HepG2 (cell line): ENCODE data around the gene IQCN. TPM values are rescaled to one million over a fixed set of nuclear protein-coding genes. Genes with fewer than 3 reads are reported as not detected.

Experiments used
- CBFB ChIP-seq: sonication (generic); formaldehyde crosslinking; IDR thresholded peaks from 2 replicates; pipeline ENCODE4 v1.4.0; 2020; ENCODE audit warnings: missing genetic modification reagents
- DR1 ChIP-seq: sonication (generic); formaldehyde crosslinking; IDR thresholded peaks from 2 replicates; pipeline ENCODE4 v1.8.0; 2021; ENCODE audit warnings: mild to moderate bottlenecking, missing genetic modification reagents, inconsistent platforms
- ELF3 ChIP-seq: IDR thresholded peaks from 2 replicates; pipeline ENCODE4 v1.6.1; 2016; ENCODE audit warnings: missing genetic modification reagents, missing compliant biosample characterization
- ISL2 ChIP-seq: sonication (generic); formaldehyde crosslinking; IDR thresholded peaks from 2 replicates; pipeline ENCODE4 v1.5.0; 2020; ENCODE audit warnings: missing genetic modification reagents
- KDM6A ChIP-seq: IDR thresholded peaks from 2 replicates; pipeline ENCODE4 v1.6.1; 2016; ENCODE audit warnings: low read depth
- LCORL ChIP-seq, 2 experiments: fragments of 450-650 bp in 1 of 2; sonication (generic) in 1 of 2; formaldehyde crosslinking in 1 of 2; IDR thresholded peaks; 2 replicates each; pipeline versions ENCODE4 v1.5.0 to v1.6.1; 2017 to 2020; ENCODE audit warnings: antibody characterized with exemption in 1 of 2, missing genetic modification reagents in 1 of 2
- MED8 ChIP-seq: sonication (generic); formaldehyde crosslinking; IDR thresholded peaks from 2 replicates; pipeline ENCODE4 v1.8.1; 2023; ENCODE audit warnings: mild to moderate bottlenecking, missing genetic modification reagents; ENCODE audit not compliant: insufficient replicate concordance
- RARA ChIP-seq: IDR thresholded peaks from 2 replicates; pipeline ENCODE4 v1.6.1; 2016; ENCODE audit warnings: missing genetic modification reagents, missing compliant biosample characterization
- RFX1 ChIP-seq: fragments of 450-650 bp; IDR thresholded peaks from 2 replicates; pipeline ENCODE4 v1.6.1; 2017
- RXRA ChIP-seq: sonication (generic); formaldehyde crosslinking; IDR thresholded peaks from 2 replicates; pipeline ENCODE4 v1.5.1; 2020; ENCODE audit warnings: missing genetic modification reagents
- SATB2 ChIP-seq: sonication (generic); formaldehyde crosslinking; IDR thresholded peaks from 2 replicates; pipeline ENCODE4 v1.5.0; 2020; ENCODE audit warnings: missing genetic modification reagents
- SP4 ChIP-seq: sonication (generic); formaldehyde crosslinking; IDR thresholded peaks from 2 replicates; pipeline ENCODE4 v1.8.1; 2023; ENCODE audit warnings: mild to moderate bottlenecking, missing genetic modification reagents
- SPEN ChIP-seq: sonication (generic); formaldehyde crosslinking; IDR thresholded peaks from 2 replicates; pipeline ENCODE4 v1.5.1; 2020; ENCODE audit warnings: low read depth, mild to moderate bottlenecking, missing genetic modification reagents
- ZNF296 ChIP-seq: sonication (generic); formaldehyde crosslinking; conservative IDR thresholded peaks from 2 replicates; pipeline ENCODE4 v1.5.0; 2020; ENCODE audit warnings: mild to moderate bottlenecking, missing genetic modification reagents
- ZNF430 ChIP-seq: sonication (generic); formaldehyde crosslinking; IDR thresholded peaks from 2 replicates; pipeline ENCODE4 v1.9.0; 2021; ENCODE audit warnings: mild to moderate bottlenecking, missing genetic modification reagents
- ZNF550 ChIP-seq: sonication (generic); formaldehyde crosslinking; IDR thresholded peaks from 2 replicates; pipeline ENCODE4 v1.4.0; 2020; ENCODE audit warnings: mild to moderate bottlenecking, missing genetic modification reagents, borderline replicate concordance
- ZNF773 ChIP-seq: sonication (generic); formaldehyde crosslinking; IDR thresholded peaks from 2 replicates; pipeline ENCODE4 v1.4.0; 2020; ENCODE audit warnings: missing genetic modification reagents, borderline replicate concordance
- ZNF792 ChIP-seq: IDR thresholded peaks from 2 replicates; pipeline ENCODE4 v1.6.1; 2016
- ZNF83 ChIP-seq: sonication (generic); formaldehyde crosslinking; IDR thresholded peaks from 2 replicates; pipeline ENCODE4 v1.4.0; 2020; ENCODE audit warnings: missing genetic modification reagents, mild to moderate bottlenecking, borderline replicate concordance
- polyA plus RNA-seq, 8 experiments: library from polyadenylated mRNA; depleted of rRNA in 3 of 8; stranded (reverse) in 7 of 8; unstranded in 1 of 8; fragments of >200 nt; fragmentation: Illumina TruSeq in 4 of 8; extraction: Trizol in 4 of 8; gene quantifications; 2 replicates each; pipeline versions ENCODE4 v1.2.1 to v1.2.3, GENCODE V29; 2011 to 2016; ENCODE audit warnings: low read depth in 4 of 8, missing spikeins in 1 of 8, mixed read lengths in 1 of 8; ENCODE audit not compliant: insufficient read depth in 1 of 8
- total RNA-seq, 5 experiments: library from RNA; depleted of rRNA; stranded (reverse); fragments of >200 nt; fragmentation: Illumina TruSeq; extraction: Trizol; gene quantifications; 2 replicates each; pipeline ENCODE4 v1.2.3, GENCODE V29; 2016; ENCODE audit warnings: low read depth in 1 of 5
- TF ChIP-seq, protein P1 (sequence below): sonication (generic); formaldehyde crosslinking; conservative IDR thresholded peaks from 2 replicates; pipeline ENCODE4 v1.8.1; 2023; ENCODE audit warnings: missing genetic modification reagents
- TF ChIP-seq, protein P2 (sequence below): sonication (generic); formaldehyde crosslinking; IDR thresholded peaks from 2 replicates; pipeline ENCODE4 v1.8.0; 2022; ENCODE audit warnings: low read depth, missing genetic modification reagents
- TF ChIP-seq, protein P3 (sequence below): sonication (generic); formaldehyde crosslinking; IDR thresholded peaks from 2 replicates; pipeline ENCODE4 v1.5.1; 2020; ENCODE audit warnings: mild to moderate bottlenecking, missing genetic modification reagents, moderate library complexity
- TF ChIP-seq, protein P4 (sequence below): sonication (generic); formaldehyde crosslinking; IDR thresholded peaks from 2 replicates; pipeline ENCODE4 v1.8.0; 2022; ENCODE audit warnings: mild to moderate bottlenecking, missing genetic modification reagents, moderate library complexity

Gene IQCN
- total and polyA plus RNA-seq, 2 of the 13 experiments (the other 11 are each of a cell fraction or from before 2014, with no cell fraction given): 0.04 to 0.18 TPM

DNA sequence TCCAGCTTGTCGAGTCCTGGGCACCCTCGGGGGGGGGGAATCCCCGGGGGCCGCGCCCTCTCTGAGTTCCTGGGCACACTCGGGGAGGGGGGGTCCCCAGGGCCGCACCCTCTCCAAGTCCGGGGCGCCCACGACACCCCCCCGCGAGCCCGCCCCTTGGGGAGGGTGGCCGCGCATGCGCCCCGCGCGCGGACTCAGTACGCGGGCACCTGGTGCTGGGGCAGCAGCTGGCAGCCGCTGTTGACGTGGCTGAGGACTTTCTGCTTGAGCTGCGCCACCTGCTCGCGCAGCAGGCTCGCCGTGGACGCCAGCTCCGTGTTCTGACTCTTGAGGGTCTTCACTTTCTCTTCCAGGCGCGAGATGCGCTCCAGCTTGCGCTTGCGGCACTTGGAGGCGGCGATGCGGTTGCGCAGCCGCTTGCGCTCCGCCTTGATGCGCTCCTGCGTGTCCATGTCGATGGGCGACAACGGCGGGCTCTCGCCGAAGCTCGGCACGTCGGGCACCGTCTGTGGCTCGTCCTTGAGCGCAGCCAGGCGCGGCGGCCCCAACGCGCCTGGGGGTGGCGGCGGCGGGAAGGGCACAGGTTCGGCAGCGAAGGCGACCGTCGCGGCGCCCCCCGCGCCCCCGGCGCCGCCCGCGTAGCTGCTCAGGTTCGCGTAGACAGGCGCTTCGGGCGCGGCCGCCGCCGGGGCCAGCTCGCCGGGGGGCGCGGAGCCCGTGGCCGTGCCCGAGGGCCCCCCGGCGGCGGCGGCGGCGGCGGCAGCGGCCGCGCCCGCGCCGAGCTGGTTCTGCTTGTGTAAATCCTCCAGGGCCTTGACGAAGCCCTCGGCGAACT lies 6.2 kb upstream of the IQCN start (continued):
- TF ChIP-seq ISL2 (peak; percentile 67), ZNF83 (CRISPR knock-in tag) (no peak), MED8 (CRISPR knock-in tag) (no peak), DR1 (CRISPR knock-in tag) (0 out of 2 replicates have a peak, but pooled peaks have one; percentile 22), ELF3 (CRISPR knock-in tag) (peak; percentile 16; the same call in 1 of the 2 replicates), LCORL (IDR thresholded peaks at IDR 0.05) (no peak), LCORL (CRISPR knock-in tag; IDR thresholded peaks at IDR 0.05) (peak; percentile 49; the same call in 1 of the 2 replicates), KDM6A (CRISPR knock-in tag) (no peak), RFX1 (no peak), SP4 (no peak), RXRA (no peak), SPEN (CRISPR knock-in tag) (peak; percentile 26; the same call in 1 of the 2 replicates), ZNF550 (CRISPR knock-in tag) (no peak), RARA (CRISPR knock-in tag) (no peak), ZNF430 (CRISPR knock-in tag) (peak; percentile 56; the same call in 1 of the 2 replicates), ZNF296 (CRISPR knock-in tag) (no peak), CBFB (CRISPR knock-in tag) (0 out of 2 replicates have a peak, but pooled peaks have one; percentile 26), ZNF773 (CRISPR knock-in tag) (no peak), ZNF792 (CRISPR knock-in tag) (no peak), SATB2 (CRISPR knock-in tag) (no peak)
- TF ChIP-seq, protein P1, sequence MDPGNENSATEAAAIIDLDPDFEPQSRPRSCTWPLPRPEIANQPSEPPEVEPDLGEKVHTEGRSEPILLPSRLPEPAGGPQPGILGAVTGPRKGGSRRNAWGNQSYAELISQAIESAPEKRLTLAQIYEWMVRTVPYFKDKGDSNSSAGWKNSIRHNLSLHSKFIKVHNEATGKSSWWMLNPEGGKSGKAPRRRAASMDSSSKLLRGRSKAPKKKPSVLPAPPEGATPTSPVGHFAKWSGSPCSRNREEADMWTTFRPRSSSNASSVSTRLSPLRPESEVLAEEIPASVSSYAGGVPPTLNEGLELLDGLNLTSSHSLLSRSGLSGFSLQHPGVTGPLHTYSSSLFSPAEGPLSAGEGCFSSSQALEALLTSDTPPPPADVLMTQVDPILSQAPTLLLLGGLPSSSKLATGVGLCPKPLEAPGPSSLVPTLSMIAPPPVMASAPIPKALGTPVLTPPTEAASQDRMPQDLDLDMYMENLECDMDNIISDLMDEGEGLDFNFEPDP: no peak
- TF ChIP-seq, protein P2, sequence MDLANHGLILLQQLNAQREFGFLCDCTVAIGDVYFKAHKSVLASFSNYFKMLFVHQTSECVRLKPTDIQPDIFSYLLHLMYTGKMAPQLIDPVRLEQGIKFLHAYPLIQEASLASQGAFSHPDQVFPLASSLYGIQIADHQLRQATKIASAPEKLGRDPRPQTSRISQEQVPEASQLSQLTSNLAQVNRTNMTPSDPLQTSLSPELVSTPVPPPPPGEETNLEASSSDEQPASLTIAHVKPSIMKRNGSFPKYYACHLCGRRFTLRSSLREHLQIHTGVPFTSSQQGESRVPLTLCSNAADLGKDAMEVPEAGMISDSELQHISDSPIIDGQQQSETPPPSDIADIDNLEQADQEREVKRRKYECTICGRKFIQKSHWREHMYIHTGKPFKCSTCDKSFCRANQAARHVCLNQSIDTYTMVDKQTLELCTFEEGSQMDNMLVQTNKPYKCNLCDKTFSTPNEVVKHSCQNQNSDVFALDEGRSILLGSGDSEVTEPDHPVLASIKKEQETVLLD (CRISPR knock-in tag): no peak
- TF ChIP-seq, protein P3, sequence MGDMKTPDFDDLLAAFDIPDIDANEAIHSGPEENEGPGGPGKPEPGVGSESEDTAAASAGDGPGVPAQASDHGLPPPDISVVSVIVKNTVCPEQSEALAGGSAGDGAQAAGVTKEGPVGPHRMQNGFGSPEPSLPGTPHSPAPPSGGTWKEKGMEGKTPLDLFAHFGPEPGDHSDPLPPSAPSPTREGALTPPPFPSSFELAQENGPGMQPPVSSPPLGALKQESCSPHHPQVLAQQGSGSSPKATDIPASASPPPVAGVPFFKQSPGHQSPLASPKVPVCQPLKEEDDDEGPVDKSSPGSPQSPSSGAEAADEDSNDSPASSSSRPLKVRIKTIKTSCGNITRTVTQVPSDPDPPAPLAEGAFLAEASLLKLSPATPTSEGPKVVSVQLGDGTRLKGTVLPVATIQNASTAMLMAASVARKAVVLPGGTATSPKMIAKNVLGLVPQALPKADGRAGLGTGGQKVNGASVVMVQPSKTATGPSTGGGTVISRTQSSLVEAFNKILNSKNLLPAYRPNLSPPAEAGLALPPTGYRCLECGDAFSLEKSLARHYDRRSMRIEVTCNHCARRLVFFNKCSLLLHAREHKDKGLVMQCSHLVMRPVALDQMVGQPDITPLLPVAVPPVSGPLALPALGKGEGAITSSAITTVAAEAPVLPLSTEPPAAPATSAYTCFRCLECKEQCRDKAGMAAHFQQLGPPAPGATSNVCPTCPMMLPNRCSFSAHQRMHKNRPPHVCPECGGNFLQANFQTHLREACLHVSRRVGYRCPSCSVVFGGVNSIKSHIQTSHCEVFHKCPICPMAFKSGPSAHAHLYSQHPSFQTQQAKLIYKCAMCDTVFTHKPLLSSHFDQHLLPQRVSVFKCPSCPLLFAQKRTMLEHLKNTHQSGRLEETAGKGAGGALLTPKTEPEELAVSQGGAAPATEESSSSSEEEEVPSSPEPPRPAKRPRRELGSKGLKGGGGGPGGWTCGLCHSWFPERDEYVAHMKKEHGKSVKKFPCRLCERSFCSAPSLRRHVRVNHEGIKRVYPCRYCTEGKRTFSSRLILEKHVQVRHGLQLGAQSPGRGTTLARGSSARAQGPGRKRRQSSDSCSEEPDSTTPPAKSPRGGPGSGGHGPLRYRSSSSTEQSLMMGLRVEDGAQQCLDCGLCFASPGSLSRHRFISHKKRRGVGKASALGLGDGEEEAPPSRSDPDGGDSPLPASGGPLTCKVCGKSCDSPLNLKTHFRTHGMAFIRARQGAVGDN: peak; percentile 40
- TF ChIP-seq, protein P4, sequence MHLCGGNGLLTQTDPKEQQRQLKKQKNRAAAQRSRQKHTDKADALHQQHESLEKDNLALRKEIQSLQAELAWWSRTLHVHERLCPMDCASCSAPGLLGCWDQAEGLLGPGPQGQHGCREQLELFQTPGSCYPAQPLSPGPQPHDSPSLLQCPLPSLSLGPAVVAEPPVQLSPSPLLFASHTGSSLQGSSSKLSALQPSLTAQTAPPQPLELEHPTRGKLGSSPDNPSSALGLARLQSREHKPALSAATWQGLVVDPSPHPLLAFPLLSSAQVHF (CRISPR knock-in tag): no peak
